ENCODE measurements around the gene FAM174B. TPM values are rescaled to one million over a fixed set of nuclear protein-coding genes. Genes with fewer than 3 reads are reported as not detected.

Gene FAM174B
- total and polyA plus RNA-seq, 10 of the 15 experiments (the other 5 are each of a cell fraction or from before 2014, with no cell fraction given), result 0.71 to 15.9 (median 4.2) TPM

DNA sequence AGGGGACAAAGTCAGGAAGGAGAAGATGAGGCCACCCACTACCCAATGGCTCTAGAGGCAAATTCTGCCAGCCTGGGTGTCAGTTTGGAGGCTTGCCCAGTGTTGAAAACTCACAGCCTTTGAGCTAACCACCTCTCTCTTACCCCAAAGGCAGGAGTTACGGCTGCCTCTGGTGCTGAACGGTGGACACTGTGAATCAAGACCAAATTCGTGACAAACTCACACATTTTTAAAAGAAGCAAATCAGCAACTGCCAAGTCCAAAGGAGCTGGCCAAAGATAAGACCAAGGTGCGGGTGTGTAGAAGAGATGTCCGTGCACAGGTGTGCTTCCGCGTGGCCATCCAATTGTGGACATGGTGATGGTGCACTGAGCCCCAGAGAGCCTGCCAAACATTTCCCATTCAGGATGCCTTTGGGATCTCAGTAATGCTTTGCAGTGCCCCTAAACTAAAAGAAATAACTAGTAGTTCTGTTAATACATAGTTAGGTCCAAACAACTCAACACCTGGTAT lies 74.6 kb downstream of the FAM174B start:
- Histone ChIP-seq H3K4me3 (no peak overlapping the region), H3K9ac (ENCODE audit: control insufficient read depth, insufficient read depth, low read length) (no peak overlapping the region), H3K4me1 (ENCODE audit: control insufficient read depth, insufficient read depth, low read length) (no peaks in the 10 kb centered on the region), H3K79me2 (ENCODE audit: control insufficient read depth, insufficient read depth, low read length) (no peaks in the 10 kb centered on the region), H3K36me3 (ENCODE audit: control insufficient read depth in 2 of 2, insufficient read depth in 2 of 2, low read length in 1 of 2) (no peaks in the 10 kb centered on the region), H3K27me3 (replicated peaks in 1 of 2; ENCODE audit: control insufficient read depth in 2 of 2, insufficient read depth in 2 of 2, low read length in 1 of 2) (no peaks in the 10 kb centered on the region; a peak in 2 of 4 replicates), H3K9me3 (replicated peaks; ENCODE audit: control insufficient read depth, insufficient read depth, low read length) (no peaks in the 10 kb centered on the region; the same call in 2 of the 3 replicates), H3K27ac (ENCODE audit: control insufficient read depth, insufficient read depth) (no peak overlapping the region), H3K4me2 (ENCODE audit: control insufficient read depth, insufficient read depth) (no peak overlapping the region), H2AFZ (ENCODE audit: control insufficient read depth, low read depth, low read length) (no peak overlapping the region), H4K20me1 (ENCODE audit: control insufficient read depth, insufficient read depth) (no peaks in the 10 kb centered on the region)
- ChIA-PET POLR2A (interaction anchor here (1.1 kb wide), 1 partner anchor 98 kb away, joined by 3 read pairs; no protein-coding TSS in a partner anchor), SMC1A (ENCODE audit: uncharacterized antibody, unreplicated experiment) (no interaction called here), CTCF (interaction anchor here (0.6 kb wide), 1 partner anchor 1036 kb away, joined by 3 read pairs; no protein-coding TSS in a partner anchor), RAD21 (ENCODE audit: unreplicated experiment) (no interaction called here)
- in situ Hi-C loops (cut with MboI), result no loop called here
- FAIRE-seq (no peak), DNase-seq (ENCODE audit: low read depth, low spot score) (no peak), ATAC-seq (no peak)
- WGBS (ENCODE audit: insufficient coverage, insufficient replicate concordance, low lambda C conversion rate, missing lambda C conversion rate), result 46% methylated on average over 7 of the region's 7 CpGs
- BruUV-seq (replicated peaks), result no TSS peak
- intact Hi-C loops (cut with micrococcal nuclease; ENCODE audit: unreplicated experiment), result no loop called here
- TF ChIP-seq ZNF384 (IDR thresholded peaks at IDR 0.05; ENCODE audit: borderline replicate concordance, low read depth, low read length) (no peak), JUNB (IDR thresholded peaks at IDR 0.05) (no peak), ZZZ3 (IDR thresholded peaks at IDR 0.05; ENCODE audit: control insufficient read depth, insufficient read length, low read depth) (no peak), ZNF24 (IDR thresholded peaks at IDR 0.05) (no peak), HDAC6 (IDR thresholded peaks at IDR 0.05; ENCODE audit: unreplicated experiment) (no peak), FOXK2 (IDR thresholded peaks at IDR 0.05) (no peak), MEF2A (IDR thresholded peaks at IDR 0.05; ENCODE audit: insufficient read depth, low read depth, low read length) (no peak), CHD2 (IDR thresholded peaks at IDR 0.05; ENCODE audit: borderline replicate concordance, low read depth, low read length) (no peak), TCF3 (IDR thresholded peaks at IDR 0.05; ENCODE audit: borderline replicate concordance, insufficient read depth, low read depth, low read length) (no peak), NFYB (IDR thresholded peaks at IDR 0.05; ENCODE audit: insufficient read depth, low read depth, low read length) (no peak), CEBPB (IDR thresholded peaks at IDR 0.05; ENCODE audit: borderline replicate concordance in 1 of 2, low read depth in 2 of 2, low read length in 2 of 2) (no peak)
- TF ChIP-seq, protein P1, sequence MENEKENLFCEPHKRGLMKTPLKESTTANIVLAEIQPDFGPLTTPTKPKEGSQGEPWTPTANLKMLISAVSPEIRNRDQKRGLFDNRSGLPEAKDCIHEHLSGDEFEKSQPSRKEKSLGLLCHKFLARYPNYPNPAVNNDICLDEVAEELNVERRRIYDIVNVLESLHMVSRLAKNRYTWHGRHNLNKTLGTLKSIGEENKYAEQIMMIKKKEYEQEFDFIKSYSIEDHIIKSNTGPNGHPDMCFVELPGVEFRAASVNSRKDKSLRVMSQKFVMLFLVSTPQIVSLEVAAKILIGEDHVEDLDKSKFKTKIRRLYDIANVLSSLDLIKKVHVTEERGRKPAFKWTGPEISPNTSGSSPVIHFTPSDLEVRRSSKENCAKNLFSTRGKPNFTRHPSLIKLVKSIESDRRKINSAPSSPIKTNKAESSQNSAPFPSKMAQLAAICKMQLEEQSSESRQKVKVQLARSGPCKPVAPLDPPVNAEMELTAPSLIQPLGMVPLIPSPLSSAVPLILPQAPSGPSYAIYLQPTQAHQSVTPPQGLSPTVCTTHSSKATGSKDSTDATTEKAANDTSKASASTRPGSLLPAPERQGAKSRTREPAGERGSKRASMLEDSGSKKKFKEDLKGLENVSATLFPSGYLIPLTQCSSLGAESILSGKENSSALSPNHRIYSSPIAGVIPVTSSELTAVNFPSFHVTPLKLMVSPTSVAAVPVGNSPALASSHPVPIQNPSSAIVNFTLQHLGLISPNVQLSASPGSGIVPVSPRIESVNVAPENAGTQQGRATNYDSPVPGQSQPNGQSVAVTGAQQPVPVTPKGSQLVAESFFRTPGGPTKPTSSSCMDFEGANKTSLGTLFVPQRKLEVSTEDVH (IDR thresholded peaks at IDR 0.05; ENCODE audit: low read depth, partially characterized antibody), result no peak
- TF ChIP-seq, protein P2, sequence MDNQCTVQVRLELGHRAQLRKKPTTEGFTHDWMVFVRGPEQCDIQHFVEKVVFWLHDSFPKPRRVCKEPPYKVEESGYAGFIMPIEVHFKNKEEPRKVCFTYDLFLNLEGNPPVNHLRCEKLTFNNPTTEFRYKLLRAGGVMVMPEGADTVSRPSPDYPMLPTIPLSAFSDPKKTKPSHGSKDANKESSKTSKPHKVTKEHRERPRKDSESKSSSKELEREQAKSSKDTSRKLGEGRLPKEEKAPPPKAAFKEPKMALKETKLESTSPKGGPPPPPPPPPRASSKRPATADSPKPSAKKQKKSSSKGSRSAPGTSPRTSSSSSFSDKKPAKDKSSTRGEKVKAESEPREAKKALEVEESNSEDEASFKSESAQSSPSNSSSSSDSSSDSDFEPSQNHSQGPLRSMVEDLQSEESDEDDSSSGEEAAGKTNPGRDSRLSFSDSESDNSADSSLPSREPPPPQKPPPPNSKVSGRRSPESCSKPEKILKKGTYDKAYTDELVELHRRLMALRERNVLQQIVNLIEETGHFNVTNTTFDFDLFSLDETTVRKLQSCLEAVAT (IDR thresholded peaks at IDR 0.05), result no peak
